WTC11 (cell line): Measurements from ENCODE around the gene MYH1. TPM values are rescaled to one million over a fixed set of nuclear protein-coding genes. Genes with fewer than 3 reads are reported as not detected.

ENCODE experiments used
- ATAC-seq: fragments of 200-7000 bp; cut with Tn5 transposase; 2 replicates; pipeline ENCODE4 v1.10.0; 2021; ENCODE audit warnings: mild to moderate bottlenecking, moderate library complexity
- CTCF ChIA-PET: fragments of 300-600 bp; sonication (Branson Sonifier 250); formaldehyde crosslinking; loops from one replicate; lab custom pipeline; 2021; ENCODE audit warnings: antibody characterized with exemption; lab: Charles Lee
- POLR2A ChIA-PET: fragments of 350-600 bp; sonication (Branson Sonifier 250); formaldehyde crosslinking; loops from one replicate; lab custom pipeline; 2021; ENCODE audit warnings: antibody characterized with exemption; lab: Charles Lee
- DNase-seq: peaks from one replicate; pipeline ENCODE4 v3.0.0; 2021; ENCODE audit warnings: low spot score
- H3K27ac Mint-ChIP-seq: 2 replicates; pipeline ENCODE4 v1.8.0; 2021; ENCODE audit warnings: mixed read lengths
- H3K27me3 Mint-ChIP-seq: 2 replicates; pipeline ENCODE4 v1.8.0; 2021; ENCODE audit warnings: low read depth, mild to moderate bottlenecking, moderate library complexity, mixed read lengths
- H3K36me3 Mint-ChIP-seq: 2 replicates; pipeline ENCODE4 v1.8.0; 2021; ENCODE audit warnings: mixed read lengths
- H3K4me1 Mint-ChIP-seq: 2 replicates; pipeline ENCODE4 v1.8.0; 2022; ENCODE audit warnings: mixed read lengths
- H3K4me3 Mint-ChIP-seq: 2 replicates; pipeline ENCODE4 v1.8.0; 2021; ENCODE audit warnings: mild to moderate bottlenecking, moderate library complexity, mixed read lengths
- H3K9me3 Mint-ChIP-seq: 2 replicates; pipeline ENCODE4 v1.8.0; 2021; ENCODE audit warnings: mixed read lengths
- ATF1 ChIP-seq: sonication (generic); formaldehyde crosslinking; IDR thresholded peaks from 2 replicates; pipeline ENCODE4 v1.8.1; 2023; ENCODE audit warnings: mild to moderate bottlenecking, moderate library complexity, missing genetic modification reagents
- CREB1 ChIP-seq: sonication (generic); formaldehyde crosslinking; IDR thresholded peaks from 2 replicates; pipeline ENCODE4 v1.8.0; 2023; ENCODE audit warnings: mild to moderate bottlenecking, missing genetic modification reagents
- EMX1 ChIP-seq: fragments of 250-450 bp; sonication (Bioruptor Pico); IDR thresholded peaks from 2 replicates; pipeline ENCODE4 v1.8.0; 2021; ENCODE audit warnings: mild to moderate bottlenecking
- GRHL2 ChIP-seq: fragments of 250-450 bp; sonication (Bioruptor Pico); IDR thresholded peaks from 2 replicates; pipeline ENCODE4 v1.8.0; 2022; ENCODE audit warnings: mild to moderate bottlenecking, moderate library complexity; ENCODE audit not compliant: insufficient replicate concordance, severe bottlenecking
- JAZF1 ChIP-seq: fragments of 250-450 bp; sonication (Bioruptor Pico); IDR thresholded peaks from 2 replicates; pipeline ENCODE4 v1.9.0; 2021; ENCODE audit warnings: moderate library complexity, mild to moderate bottlenecking, inconsistent platforms
- JUN ChIP-seq: sonication (generic); formaldehyde crosslinking; IDR thresholded peaks from 2 replicates; pipeline ENCODE4 v1.8.0; 2023; ENCODE audit warnings: mild to moderate bottlenecking, missing genetic modification reagents
- MLX ChIP-seq: sonication (generic); formaldehyde crosslinking; IDR thresholded peaks from 2 replicates; pipeline ENCODE4 v1.8.1; 2023; ENCODE audit warnings: mild to moderate bottlenecking, missing genetic modification reagents, moderate library complexity
- MXD4 ChIP-seq: fragments of 250-450 bp; sonication (Bioruptor Pico); IDR thresholded peaks from 2 replicates; pipeline ENCODE4 v1.8.0; 2021; ENCODE audit warnings: mild to moderate bottlenecking, moderate library complexity, borderline replicate concordance
- PRDM15 ChIP-seq: sonication (generic); formaldehyde crosslinking; IDR thresholded peaks from 2 replicates; pipeline ENCODE4 v1.8.0; 2022; ENCODE audit warnings: missing genetic modification reagents
- RORB ChIP-seq: fragments of 250-450 bp; sonication (Bioruptor Pico); IDR thresholded peaks from 2 replicates; pipeline ENCODE4 v1.9.0; 2021; ENCODE audit warnings: mild to moderate bottlenecking
- TCF7 ChIP-seq: sonication (generic); formaldehyde crosslinking; IDR thresholded peaks from 2 replicates; pipeline ENCODE4 v1.8.0; 2022; ENCODE audit warnings: mild to moderate bottlenecking, low read depth, missing genetic modification reagents, moderate library complexity
- ZBTB43 ChIP-seq: sonication (generic); formaldehyde crosslinking; IDR thresholded peaks from 2 replicates; pipeline ENCODE4 v1.8.1; 2023; ENCODE audit warnings: mild to moderate bottlenecking, missing genetic modification reagents
- ZNF121 ChIP-seq: sonication (generic); formaldehyde crosslinking; IDR thresholded peaks from 2 replicates; pipeline ENCODE4 v1.8.0; 2023; ENCODE audit warnings: missing genetic modification reagents
- ZNF232 ChIP-seq: sonication (generic); formaldehyde crosslinking; IDR thresholded peaks from 2 replicates; pipeline ENCODE4 v1.8.0; 2022; ENCODE audit warnings: mild to moderate bottlenecking, missing genetic modification reagents
- ZNF396 ChIP-seq: fragments of 250-450 bp; sonication (Bioruptor Pico); IDR thresholded peaks from 2 replicates; pipeline ENCODE4 v1.8.0; 2021; ENCODE audit warnings: mild to moderate bottlenecking, moderate library complexity, borderline replicate concordance
- total RNA-seq: library from RNA; stranded (reverse); gene quantifications from 3 replicates; pipeline ENCODE4 v1.2.3, GENCODE V29; 2021
- TF ChIP-seq, protein P1 (sequence below): sonication (generic); formaldehyde crosslinking; IDR thresholded peaks from 2 replicates; pipeline ENCODE4 v1.8.0; 2023; ENCODE audit warnings: missing genetic modification reagents
- TF ChIP-seq, protein P2 (sequence below): sonication (generic); formaldehyde crosslinking; IDR thresholded peaks from 2 replicates; pipeline ENCODE4 v1.8.1; 2022; ENCODE audit warnings: low read depth, missing genetic modification reagents, borderline replicate concordance
- TF ChIP-seq, protein P3 (sequence below): fragments of 250-450 bp; sonication (Bioruptor Pico); IDR thresholded peaks from 2 replicates; pipeline ENCODE4 v1.9.0; 2021; ENCODE audit warnings: moderate library complexity, mild to moderate bottlenecking, inconsistent platforms, borderline replicate concordance
- TF ChIP-seq, protein P4 (sequence below): sonication (generic); formaldehyde crosslinking; IDR thresholded peaks from 2 replicates; pipeline ENCODE4 v1.8.0; 2023; ENCODE audit warnings: missing genetic modification reagents, mild to moderate bottlenecking, borderline replicate concordance

Gene MYH1
- total RNA-seq, 1 experiment from 2014 or later: not detected

DNA sequence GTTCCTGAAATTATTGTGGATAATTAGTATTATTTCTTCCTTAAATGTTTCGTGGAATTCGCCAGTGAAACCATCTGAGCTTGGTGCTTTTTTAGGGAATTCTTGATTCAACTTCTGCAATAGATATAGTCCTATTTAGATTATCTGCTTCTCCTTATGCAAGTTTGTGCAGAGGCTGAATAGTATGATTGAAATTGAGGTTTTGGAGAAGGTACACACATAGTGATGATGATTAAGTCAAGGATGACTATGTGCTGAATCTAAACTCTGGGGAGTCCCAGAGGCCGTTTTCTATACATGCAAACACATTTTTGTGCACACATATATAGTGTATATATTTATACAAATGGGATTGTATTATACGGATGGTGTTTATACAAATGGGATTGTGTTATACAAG is 43.8 kb downstream of the MYH1 start:
- Mint-ChIP-seq H3K27me3 (no peaks in the 10 kb centered on the region), H3K4me1 (no peaks in the 10 kb centered on the region), H3K36me3 (no peaks in the 10 kb centered on the region), H3K4me3 (no peak overlapping the region), H3K27ac (no peak overlapping the region), H3K9me3 (no peaks in the 10 kb centered on the region)
- no peak for TF ChIP-seq ZNF232
- no peak for TF ChIP-seq GRHL2 (CRISPR knock-in tag)
- TF ChIP-seq ZBTB43: no peak
- no peak for TF ChIP-seq ZNF396 (CRISPR knock-in tag)
- no peak for TF ChIP-seq ATF1 (CRISPR knock-in tag)
- no peak for TF ChIP-seq JUN (CRISPR knock-in tag)
- no peak for TF ChIP-seq JAZF1 (CRISPR knock-in tag)
- no peak for TF ChIP-seq RORB (CRISPR knock-in tag)
- TF ChIP-seq MXD4 (CRISPR knock-in tag): no peak
- no peak for TF ChIP-seq ZNF121 (CRISPR knock-in tag)
- TF ChIP-seq, protein P1, sequence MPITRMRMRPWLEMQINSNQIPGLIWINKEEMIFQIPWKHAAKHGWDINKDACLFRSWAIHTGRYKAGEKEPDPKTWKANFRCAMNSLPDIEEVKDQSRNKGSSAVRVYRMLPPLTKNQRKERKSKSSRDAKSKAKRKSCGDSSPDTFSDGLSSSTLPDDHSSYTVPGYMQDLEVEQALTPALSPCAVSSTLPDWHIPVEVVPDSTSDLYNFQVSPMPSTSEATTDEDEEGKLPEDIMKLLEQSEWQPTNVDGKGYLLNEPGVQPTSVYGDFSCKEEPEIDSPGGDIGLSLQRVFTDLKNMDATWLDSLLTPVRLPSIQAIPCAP: no peak
- TF ChIP-seq EMX1 (CRISPR knock-in tag): no peak
- TF ChIP-seq TCF7 (CRISPR knock-in tag): no peak
- TF ChIP-seq CREB1 (CRISPR knock-in tag): no peak
- no peak for TF ChIP-seq PRDM15 (CRISPR knock-in tag)
- TF ChIP-seq MLX (CRISPR knock-in tag): no peak
- TF ChIP-seq, protein P2, sequence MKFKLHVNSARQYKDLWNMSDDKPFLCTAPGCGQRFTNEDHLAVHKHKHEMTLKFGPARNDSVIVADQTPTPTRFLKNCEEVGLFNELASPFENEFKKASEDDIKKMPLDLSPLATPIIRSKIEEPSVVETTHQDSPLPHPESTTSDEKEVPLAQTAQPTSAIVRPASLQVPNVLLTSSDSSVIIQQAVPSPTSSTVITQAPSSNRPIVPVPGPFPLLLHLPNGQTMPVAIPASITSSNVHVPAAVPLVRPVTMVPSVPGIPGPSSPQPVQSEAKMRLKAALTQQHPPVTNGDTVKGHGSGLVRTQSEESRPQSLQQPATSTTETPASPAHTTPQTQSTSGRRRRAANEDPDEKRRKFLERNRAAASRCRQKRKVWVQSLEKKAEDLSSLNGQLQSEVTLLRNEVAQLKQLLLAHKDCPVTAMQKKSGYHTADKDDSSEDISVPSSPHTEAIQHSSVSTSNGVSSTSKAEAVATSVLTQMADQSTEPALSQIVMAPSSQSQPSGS (CRISPR knock-in tag): no peak
- TF ChIP-seq, protein P3, sequence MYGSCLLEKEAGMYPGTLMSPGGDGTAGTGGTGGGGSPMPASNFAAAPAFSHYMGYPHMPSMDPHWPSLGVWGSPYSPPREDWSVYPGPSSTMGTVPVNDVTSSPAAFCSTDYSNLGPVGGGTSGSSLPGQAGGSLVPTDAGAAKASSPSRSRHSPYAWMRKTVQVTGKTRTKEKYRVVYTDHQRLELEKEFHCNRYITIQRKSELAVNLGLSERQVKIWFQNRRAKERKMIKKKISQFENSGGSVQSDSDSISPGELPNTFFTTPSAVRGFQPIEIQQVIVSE: no peak
- TF ChIP-seq, protein P4, sequence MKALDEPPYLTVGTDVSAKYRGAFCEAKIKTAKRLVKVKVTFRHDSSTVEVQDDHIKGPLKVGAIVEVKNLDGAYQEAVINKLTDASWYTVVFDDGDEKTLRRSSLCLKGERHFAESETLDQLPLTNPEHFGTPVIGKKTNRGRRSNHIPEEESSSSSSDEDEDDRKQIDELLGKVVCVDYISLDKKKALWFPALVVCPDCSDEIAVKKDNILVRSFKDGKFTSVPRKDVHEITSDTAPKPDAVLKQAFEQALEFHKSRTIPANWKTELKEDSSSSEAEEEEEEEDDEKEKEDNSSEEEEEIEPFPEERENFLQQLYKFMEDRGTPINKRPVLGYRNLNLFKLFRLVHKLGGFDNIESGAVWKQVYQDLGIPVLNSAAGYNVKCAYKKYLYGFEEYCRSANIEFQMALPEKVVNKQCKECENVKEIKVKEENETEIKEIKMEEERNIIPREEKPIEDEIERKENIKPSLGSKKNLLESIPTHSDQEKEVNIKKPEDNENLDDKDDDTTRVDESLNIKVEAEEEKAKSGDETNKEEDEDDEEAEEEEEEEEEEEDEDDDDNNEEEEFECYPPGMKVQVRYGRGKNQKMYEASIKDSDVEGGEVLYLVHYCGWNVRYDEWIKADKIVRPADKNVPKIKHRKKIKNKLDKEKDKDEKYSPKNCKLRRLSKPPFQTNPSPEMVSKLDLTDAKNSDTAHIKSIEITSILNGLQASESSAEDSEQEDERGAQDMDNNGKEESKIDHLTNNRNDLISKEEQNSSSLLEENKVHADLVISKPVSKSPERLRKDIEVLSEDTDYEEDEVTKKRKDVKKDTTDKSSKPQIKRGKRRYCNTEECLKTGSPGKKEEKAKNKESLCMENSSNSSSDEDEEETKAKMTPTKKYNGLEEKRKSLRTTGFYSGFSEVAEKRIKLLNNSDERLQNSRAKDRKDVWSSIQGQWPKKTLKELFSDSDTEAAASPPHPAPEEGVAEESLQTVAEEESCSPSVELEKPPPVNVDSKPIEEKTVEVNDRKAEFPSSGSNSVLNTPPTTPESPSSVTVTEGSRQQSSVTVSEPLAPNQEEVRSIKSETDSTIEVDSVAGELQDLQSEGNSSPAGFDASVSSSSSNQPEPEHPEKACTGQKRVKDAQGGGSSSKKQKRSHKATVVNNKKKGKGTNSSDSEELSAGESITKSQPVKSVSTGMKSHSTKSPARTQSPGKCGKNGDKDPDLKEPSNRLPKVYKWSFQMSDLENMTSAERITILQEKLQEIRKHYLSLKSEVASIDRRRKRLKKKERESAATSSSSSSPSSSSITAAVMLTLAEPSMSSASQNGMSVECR (CRISPR knock-in tag): no peak
- ChIA-PET POLR2A (no interaction called here), CTCF (interaction anchor here (0.6 to 1.4 kb wide), 3 partner anchors 140 to 667 kb away, joined by 3 to 4 read pairs (median 4); no protein-coding TSS in a partner anchor)
- ATAC-seq: no peak
- DNase-seq: no peak
